ENCODE data around the gene MCM9.

GRCh38 chr6:118984342-118984741, 49.4 kb upstream of the MCM9 start:
- TF ChIP-seq ZNF423 (tag by site-specific recombination; IDR thresholded peaks at IDR 0.05) (no peak), PRDM2 (tag by site-specific recombination; IDR thresholded peaks at IDR 0.05; ENCODE audit: borderline replicate concordance) (no peak), ZNF274 (IDR thresholded peaks at IDR 0.05; ENCODE audit: low read length) (no peak), ZNF274 (tag by site-specific recombination; IDR thresholded peaks at IDR 0.05; ENCODE audit: borderline replicate concordance) (no peak), TRIM28 (IDR thresholded peaks at IDR 0.05; ENCODE audit: borderline replicate concordance, low read length) (no peak), KLF1 (tag by site-specific recombination; IDR thresholded peaks at IDR 0.05) (no peak), CTCF (tag by site-specific recombination; IDR thresholded peaks at IDR 0.05) (no peak)
